HepG2 (cell line): Measurements from ENCODE around the gene LRRC53. TPM values are rescaled to one million over a fixed set of nuclear protein-coding genes. Genes with fewer than 3 reads are reported as not detected.

Experiments
- ATAC-seq: fragments of 200-7000 bp; cut with Tn5 transposase; 3 replicates; pipeline ENCODE4 v1.9.1; 2020; ENCODE audit warnings: mild to moderate bottlenecking, moderate library complexity
- BruUV-seq: library from RNA; stranded (reverse); fragments of 400-500 nt; replicated peaks from 2 replicates; lab custom pipeline; 2021; lab: Mats Ljungman, UMichigan
- CTCF ChIA-PET: fragments of 300-600 bp; formaldehyde crosslinking; extraction: SDS; loops from one replicate; lab custom pipeline; 2021; ENCODE audit warnings: low total read pairs, inconsistent platforms, low intra/inter-chr PET ratio; lab: Yijun Ruan, JAX
- POLR2A ChIA-PET: fragments of 350-600 bp; sonication (Branson Sonifier 250); formaldehyde crosslinking; loops from one replicate; lab custom pipeline; 2020; ENCODE audit warnings: antibody characterized with exemption, inconsistent platforms; lab: Yijun Ruan, JAX
- DNase-seq: peaks from one replicate; pipeline ENCODE4 v3.0.0-alpha.2; 2015; ENCODE audit warnings: low spot score
- FAIRE-seq: peaks from 3 replicates; lab custom pipeline; 2011; peaks lifted over from hg19 to GRCh38; lab: Jason Lieb, UNC
- H2AFZ ChIP-seq: one replicate; pipeline ENCODE4 v1.6.1; 2011; ENCODE audit warnings: low read length, inconsistent platforms
- H3K27ac ChIP-seq: fragments of 300-600 bp; 3 replicates; pipeline ENCODE4 v1.8.0; 2011; ENCODE audit warnings: mixed run types, mild to moderate bottlenecking, mixed read lengths, low read length, inconsistent platforms; ENCODE audit not compliant: insufficient read depth; ENCODE audit errors: extremely low read length
- H3K27me3 ChIP-seq, 2 experiments: fragments of 200-600 bp in 1 of 2; 2 replicates in 1 of 2; 3 replicates in 1 of 2; pipeline versions ENCODE4 v1.6.0 to v1.8.0; 2011; ENCODE audit warnings: low read length in 2 of 2, mild to moderate bottlenecking in 2 of 2, moderate library complexity in 2 of 2, inconsistent platforms in 1 of 2; ENCODE audit not compliant: insufficient read depth in 2 of 2, control insufficient read depth in 1 of 2
- H3K36me3 ChIP-seq, 2 experiments: fragments of 200-600 bp in 1 of 2; replicated peaks in 1 of 2; 2 replicates in 1 of 2; 3 replicates in 1 of 2; pipeline versions ENCODE4 v1.5.1 to v1.8.0; 2011; ENCODE audit warnings: low read length in 2 of 2, inconsistent platforms in 1 of 2; ENCODE audit not compliant: insufficient read depth in 2 of 2, control insufficient read depth in 1 of 2
- H3K4me1 ChIP-seq: 2 replicates; pipeline ENCODE4 v1.5.1; 2012; ENCODE audit warnings: low read length, inconsistent platforms; ENCODE audit not compliant: insufficient read depth
- H3K4me2 ChIP-seq: 2 replicates; pipeline ENCODE4 v1.6.0; 2011; ENCODE audit warnings: low read depth, low read length, inconsistent platforms
- H3K4me3 ChIP-seq, 3 experiments: fragments of 200-600 bp in 1 of 3; sonication (generic), shearing (Covaris generic) in 1 of 3; replicated peaks in 1 of 3; 2 replicates each; pipeline ENCODE4 v1.5.1; 2011 to 2016; ENCODE audit warnings: low read length in 3 of 3, inconsistent platforms in 2 of 3, low read depth in 2 of 3, mild to moderate bottlenecking in 2 of 3, control low read depth in 1 of 3, mixed read lengths in 1 of 3; ENCODE audit not compliant: insufficient read depth in 1 of 3
- H3K79me2 ChIP-seq: one replicate; pipeline ENCODE4 v1.6.1; 2011; ENCODE audit warnings: low read length, inconsistent platforms; ENCODE audit not compliant: insufficient read depth
- H3K9ac ChIP-seq: 2 replicates; pipeline ENCODE4 v1.6.0; 2011; ENCODE audit warnings: mild to moderate bottlenecking, low read depth, low read length, inconsistent platforms; ENCODE audit not compliant: insufficient read depth
- H3K9me3 ChIP-seq: 2 replicates; pipeline ENCODE4 v1.5.1; 2012; ENCODE audit warnings: mild to moderate bottlenecking, low read length
- H4K20me1 ChIP-seq: 2 replicates; pipeline ENCODE4 v1.6.0; 2011; ENCODE audit warnings: inconsistent platforms, mild to moderate bottlenecking, low read length, moderate library complexity; ENCODE audit not compliant: insufficient read depth
- CREB3 ChIP-seq: sonication (generic); formaldehyde crosslinking; IDR thresholded peaks from 2 replicates; pipeline ENCODE4 v1.5.0; 2020; ENCODE audit warnings: missing genetic modification reagents
- NBN ChIP-seq: fragments of 450-650 bp; conservative IDR thresholded peaks from 2 replicates; pipeline ENCODE4 v1.6.1; 2017
- PITX1 ChIP-seq: sonication (generic); formaldehyde crosslinking; IDR thresholded peaks from 2 replicates; pipeline ENCODE4 v1.5.1; 2020; ENCODE audit warnings: mild to moderate bottlenecking, missing genetic modification reagents
- SP140L ChIP-seq: sonication (generic); formaldehyde crosslinking; IDR thresholded peaks from 2 replicates; pipeline ENCODE4 v1.4.0; 2020; ENCODE audit warnings: missing genetic modification reagents, borderline replicate concordance
- THAP9 ChIP-seq: sonication (generic); formaldehyde crosslinking; IDR thresholded peaks from 2 replicates; pipeline ENCODE4; 2020; ENCODE audit warnings: missing genetic modification reagents, mild to moderate bottlenecking, borderline replicate concordance
- WGBS: methylation state at CpG from one replicate; pipeline ENCODE4 v1.1.6; 2017; ENCODE audit warnings: low lambda C conversion rate; 5-methylcytosine and 5-hydroxymethylcytosine counted together
- in situ Hi-C: cut with HindIII; loops from 2 replicates; pipeline ENCODE4 v1.10.0; 2017; ENCODE audit warnings: low pct_unique_long_range_greater_than_20kb; ENCODE audit not compliant: extremely low pct_ligation_motif_present
- intact Hi-C: fragments of 100-400 bp; cut with micrococcal nuclease; formaldehyde crosslinking; loops from one replicate; pipeline ENCODE4 v1.10.0; 2022; ENCODE audit not compliant: unreplicated experiment
- polyA plus RNA-seq, 8 experiments: library from polyadenylated mRNA; depleted of rRNA in 3 of 8; stranded (reverse) in 7 of 8; unstranded in 1 of 8; fragments of >200 nt; fragmentation: Illumina TruSeq in 4 of 8; extraction: Trizol in 4 of 8; gene quantifications; 2 replicates each; pipeline versions ENCODE4 v1.2.1 to v1.2.3, GENCODE V29; 2011 to 2016; ENCODE audit warnings: low read depth in 4 of 8, missing spikeins in 1 of 8, mixed read lengths in 1 of 8; ENCODE audit not compliant: insufficient read depth in 1 of 8
- total RNA-seq, 5 experiments: library from RNA; depleted of rRNA; stranded (reverse); fragments of >200 nt; fragmentation: Illumina TruSeq; extraction: Trizol; gene quantifications; 2 replicates each; pipeline ENCODE4 v1.2.3, GENCODE V29; 2016; ENCODE audit warnings: low read depth in 1 of 5
- TF ChIP-seq, protein P1 (sequence below): sonication (generic); formaldehyde crosslinking; IDR thresholded peaks from 2 replicates; pipeline ENCODE4 v1.4.0; 2020; ENCODE audit warnings: missing genetic modification reagents, low read depth, mild to moderate bottlenecking, borderline replicate concordance
- TF ChIP-seq, protein P2 (sequence below): sonication (generic); formaldehyde crosslinking; IDR thresholded peaks from 2 replicates; pipeline ENCODE4 v1.8.0; 2022; ENCODE audit warnings: missing genetic modification reagents, mild to moderate bottlenecking, inconsistent platforms, borderline replicate concordance
- TF ChIP-seq, protein P3 (sequence below): sonication (generic); formaldehyde crosslinking; IDR thresholded peaks from 2 replicates; pipeline ENCODE4 v1.5.0; 2020; ENCODE audit warnings: mild to moderate bottlenecking, missing genetic modification reagents, borderline replicate concordance
- TF ChIP-seq, protein P4 (sequence below): sonication (generic); formaldehyde crosslinking; IDR thresholded peaks from 2 replicates; pipeline ENCODE4 v1.5.0; 2020; ENCODE audit warnings: missing genetic modification reagents, mild to moderate bottlenecking, borderline replicate concordance

Gene LRRC53
- total and polyA plus RNA-seq, 2 of the 13 experiments (the other 11 are each of a cell fraction or from before 2014, with no cell fraction given) = not detected

GRCh38 chr1:74548961-74549750 is 36.7 kb upstream of the LRRC53 start:
- ATAC-seq (no peak), FAIRE-seq (no peak), DNase-seq (no peak)
- intact Hi-C loops (no loop called here), in situ Hi-C loops (no loop called here)
- Histone ChIP-seq H3K9me3 (no peaks in the 10 kb centered on the region), H2AFZ (no peak overlapping the region), H3K79me2 (no peaks in the 10 kb centered on the region), H3K27ac (no peak overlapping the region), H3K4me3 (no peak overlapping the region), H3K4me2 (no peak overlapping the region), H4K20me1 (no peaks in the 10 kb centered on the region), H3K27me3 (no peaks in the 10 kb centered on the region), H3K9ac (no peak overlapping the region), H3K4me1 (no peaks in the 10 kb centered on the region), H3K36me3 (no peaks in the 10 kb centered on the region)
- 9% methylated on average over 4 of the region's 4 CpGs for WGBS
- BruUV-seq = no TSS peak
- TF ChIP-seq NBN (no peak), SP140L (CRISPR knock-in tag) (no peak), THAP9 (CRISPR knock-in tag) (no peak), PITX1 (CRISPR knock-in tag) (no peak), CREB3 (CRISPR knock-in tag) (no peak)
- TF ChIP-seq, protein P1, sequence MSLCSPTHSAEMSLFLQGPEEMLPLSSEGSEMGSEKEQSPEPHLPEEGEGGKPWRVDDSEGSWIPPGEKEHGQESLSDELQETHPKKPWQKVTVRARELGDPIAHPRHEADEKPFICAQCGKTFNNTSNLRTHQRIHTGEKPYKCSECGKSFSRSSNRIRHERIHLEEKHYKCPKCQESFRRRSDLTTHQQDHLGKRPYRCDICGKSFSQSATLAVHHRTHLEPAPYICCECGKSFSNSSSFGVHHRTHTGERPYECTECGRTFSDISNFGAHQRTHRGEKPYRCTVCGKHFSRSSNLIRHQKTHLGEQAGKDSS = no peak
- TF ChIP-seq, protein P2, sequence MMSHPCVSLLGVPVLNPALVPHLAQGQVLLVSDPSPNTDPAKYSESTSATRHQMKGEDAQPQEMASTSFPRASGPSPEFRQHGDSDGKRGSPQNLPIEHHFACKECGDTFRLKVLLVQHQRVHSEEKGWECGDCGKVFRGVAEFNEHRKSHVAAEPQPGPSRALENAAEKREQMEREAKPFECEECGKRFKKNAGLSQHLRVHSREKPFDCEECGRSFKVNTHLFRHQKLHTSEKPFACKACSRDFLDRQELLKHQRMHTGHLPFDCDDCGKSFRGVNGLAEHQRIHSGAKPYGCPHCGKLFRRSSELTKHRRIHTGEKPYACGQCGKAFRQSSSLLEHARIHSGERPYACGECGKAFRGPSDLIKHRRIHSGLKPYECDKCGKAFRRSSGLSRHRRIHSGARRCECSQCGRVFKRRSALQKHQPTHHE (CRISPR knock-in tag) = no peak
- TF ChIP-seq, protein P3, sequence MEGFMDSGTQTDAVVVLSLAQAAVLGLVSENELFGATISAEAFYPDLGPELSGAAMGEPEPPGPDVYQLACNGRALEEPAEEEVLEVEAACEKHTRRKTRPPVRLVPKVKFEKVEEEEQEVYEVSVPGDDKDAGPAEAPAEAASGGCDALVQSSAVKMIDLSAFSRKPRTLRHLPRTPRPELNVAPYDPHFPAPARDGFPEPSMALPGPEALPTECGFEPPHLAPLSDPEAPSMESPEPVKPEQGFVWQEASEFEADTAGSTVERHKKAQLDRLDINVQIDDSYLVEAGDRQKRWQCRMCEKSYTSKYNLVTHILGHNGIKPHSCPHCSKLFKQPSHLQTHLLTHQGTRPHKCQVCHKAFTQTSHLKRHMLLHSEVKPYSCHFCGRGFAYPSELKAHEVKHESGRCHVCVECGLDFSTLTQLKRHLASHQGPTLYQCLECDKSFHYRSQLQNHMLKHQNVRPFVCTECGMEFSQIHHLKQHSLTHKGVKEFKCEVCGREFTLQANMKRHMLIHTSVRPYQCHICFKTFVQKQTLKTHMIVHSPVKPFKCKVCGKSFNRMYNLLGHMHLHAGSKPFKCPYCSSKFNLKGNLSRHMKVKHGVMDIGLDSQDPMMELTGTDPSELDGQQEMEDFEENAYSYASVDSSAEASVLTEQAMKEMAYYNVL (CRISPR knock-in tag) = no peak
- TF ChIP-seq, protein P4, sequence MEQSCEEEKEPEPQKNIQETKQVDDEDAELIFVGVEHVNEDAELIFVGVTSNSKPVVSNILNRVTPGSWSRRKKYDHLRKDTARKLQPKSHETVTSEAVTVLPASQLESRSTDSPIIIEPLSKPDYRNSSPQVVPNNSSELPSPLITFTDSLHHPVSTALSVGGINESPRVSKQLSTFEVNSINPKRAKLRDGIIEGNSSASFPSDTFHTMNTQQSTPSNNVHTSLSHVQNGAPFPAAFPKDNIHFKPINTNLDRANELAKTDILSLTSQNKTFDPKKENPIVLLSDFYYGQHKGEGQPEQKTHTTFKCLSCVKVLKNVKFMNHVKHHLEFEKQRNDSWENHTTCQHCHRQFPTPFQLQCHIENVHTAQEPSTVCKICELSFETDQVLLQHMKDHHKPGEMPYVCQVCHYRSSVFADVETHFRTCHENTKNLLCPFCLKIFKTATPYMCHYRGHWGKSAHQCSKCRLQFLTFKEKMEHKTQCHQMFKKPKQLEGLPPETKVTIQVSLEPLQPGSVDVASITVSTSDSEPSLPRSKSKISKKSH (CRISPR knock-in tag) = no peak
- ChIA-PET POLR2A (no interaction called here), CTCF (no interaction called here)
